ENCODE results near the gene PYHIN1. TPM values are rescaled to one million over a fixed set of nuclear protein-coding genes. Genes with fewer than 3 reads are reported as not detected.

Gene PYHIN1
- total RNA-seq: under 1 TPM; 0.36 to 0.95 (median 0.83) TPM
- 1 to 10 TPM in 1 of 3 donors, not detected in 2; 3.5 TPM for polyA plus RNA-seq

DNA sequence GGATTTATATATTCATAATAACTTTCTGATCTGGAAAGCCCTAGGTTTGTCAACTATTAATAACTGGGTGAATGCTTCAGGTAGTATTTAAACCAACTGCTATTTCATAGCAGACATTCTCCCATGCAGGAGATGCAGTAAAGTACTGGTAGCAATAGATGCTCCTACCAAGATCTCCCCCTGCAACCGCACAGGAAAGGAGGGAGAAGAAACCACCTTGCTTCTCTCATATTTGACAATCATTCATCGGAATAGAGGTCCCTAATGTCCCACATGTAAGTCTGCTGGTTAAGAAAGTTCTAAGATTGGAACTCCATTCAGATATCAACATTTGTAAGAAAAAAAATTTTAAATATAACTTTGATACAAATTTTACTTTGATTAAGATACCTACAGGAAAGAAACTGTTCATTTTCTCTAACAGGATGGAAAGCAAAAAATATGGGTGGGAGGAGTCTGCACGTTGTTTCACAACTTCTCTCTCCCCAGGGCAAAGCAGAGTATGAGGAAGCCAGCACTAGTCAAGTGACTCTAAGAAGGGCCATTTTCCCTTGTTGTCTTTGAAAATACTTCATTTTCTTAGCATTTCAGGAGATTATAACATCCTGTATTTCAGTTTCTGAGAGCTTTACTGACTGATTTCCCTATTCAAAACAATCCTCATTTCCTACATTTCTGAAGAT is at the start of gene PYHIN1:
Gene PYHIN1, plus strand, starts transcription at position 498 of the 683 bp plus-strand sequence. CDS start 5,359 bp downstream, outside the sequence.
- TF ChIP-seq POLR2AphosphoS5 (IDR thresholded peaks at IDR 0.05) (no peak), POLR2A (IDR thresholded peaks at IDR 0.05) (no peak), EP300 (IDR thresholded peaks at IDR 0.05) (no peak)
- TF ChIP-seq, protein P1, sequence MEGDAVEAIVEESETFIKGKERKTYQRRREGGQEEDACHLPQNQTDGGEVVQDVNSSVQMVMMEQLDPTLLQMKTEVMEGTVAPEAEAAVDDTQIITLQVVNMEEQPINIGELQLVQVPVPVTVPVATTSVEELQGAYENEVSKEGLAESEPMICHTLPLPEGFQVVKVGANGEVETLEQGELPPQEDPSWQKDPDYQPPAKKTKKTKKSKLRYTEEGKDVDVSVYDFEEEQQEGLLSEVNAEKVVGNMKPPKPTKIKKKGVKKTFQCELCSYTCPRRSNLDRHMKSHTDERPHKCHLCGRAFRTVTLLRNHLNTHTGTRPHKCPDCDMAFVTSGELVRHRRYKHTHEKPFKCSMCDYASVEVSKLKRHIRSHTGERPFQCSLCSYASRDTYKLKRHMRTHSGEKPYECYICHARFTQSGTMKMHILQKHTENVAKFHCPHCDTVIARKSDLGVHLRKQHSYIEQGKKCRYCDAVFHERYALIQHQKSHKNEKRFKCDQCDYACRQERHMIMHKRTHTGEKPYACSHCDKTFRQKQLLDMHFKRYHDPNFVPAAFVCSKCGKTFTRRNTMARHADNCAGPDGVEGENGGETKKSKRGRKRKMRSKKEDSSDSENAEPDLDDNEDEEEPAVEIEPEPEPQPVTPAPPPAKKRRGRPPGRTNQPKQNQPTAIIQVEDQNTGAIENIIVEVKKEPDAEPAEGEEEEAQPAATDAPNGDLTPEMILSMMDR (IDR thresholded peaks at IDR 0.05): no peak
- Histone ChIP-seq H3K9me3 (no peaks in the 10 kb centered on the region), H3K36me3 (no peaks in the 10 kb centered on the region), H3K4me1 (no peaks in the 10 kb centered on the region), H3K27me3 (no peaks in the 10 kb centered on the region), H3K4me3 (no peak within 1 kb of the TSS), H3K27ac (no peak within 1 kb of the TSS)
- intact Hi-C loops (cut with DNase I): no loop called here
- DNase-seq: no peak
- 56 to 62% methylated on average over 3 of the region's 3 CpGs for WGBS, 2 donors

DNA sequence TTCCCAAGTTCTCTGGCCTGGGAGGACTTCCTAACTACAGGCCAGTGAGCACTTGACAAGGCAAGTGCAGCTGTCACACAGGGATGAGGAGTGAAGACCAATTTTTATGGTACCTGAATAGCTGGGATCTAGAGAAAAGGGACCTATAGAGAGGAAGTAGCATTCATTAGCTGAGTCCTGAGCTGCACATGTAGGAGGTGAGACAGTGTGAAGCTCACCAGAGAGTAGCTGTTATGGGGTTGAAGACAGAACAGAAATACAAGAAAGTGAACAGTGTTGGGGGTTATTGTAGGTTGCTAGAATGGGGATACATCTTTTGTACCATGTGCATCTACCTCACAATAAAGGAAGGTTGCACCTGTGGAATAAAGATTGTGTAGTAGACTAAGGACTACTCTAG is 37.7 kb upstream of the PYHIN1 start:
- H3K27ac ChIP-seq: no peak overlapping the region
- DNase-seq: no peak
- H3K36me3 ChIP-seq: no peaks in the 10 kb centered on the region
- intact Hi-C loops (cut with DNase I): no loop called here
- H3K9me3 ChIP-seq: no peaks in the 10 kb centered on the region
- no peaks in the 10 kb centered on the region for H3K4me1 ChIP-seq
- H3K27me3 ChIP-seq: no peaks in the 10 kb centered on the region
- TF ChIP-seq EP300 (IDR thresholded peaks at IDR 0.05) (no peak), POLR2A (IDR thresholded peaks at IDR 0.05) (no peak), POLR2AphosphoS5 (IDR thresholded peaks at IDR 0.05) (no peak)
- TF ChIP-seq, protein P1 (IDR thresholded peaks at IDR 0.05): no peak
- H3K4me3 ChIP-seq: no peak overlapping the region

DNA sequence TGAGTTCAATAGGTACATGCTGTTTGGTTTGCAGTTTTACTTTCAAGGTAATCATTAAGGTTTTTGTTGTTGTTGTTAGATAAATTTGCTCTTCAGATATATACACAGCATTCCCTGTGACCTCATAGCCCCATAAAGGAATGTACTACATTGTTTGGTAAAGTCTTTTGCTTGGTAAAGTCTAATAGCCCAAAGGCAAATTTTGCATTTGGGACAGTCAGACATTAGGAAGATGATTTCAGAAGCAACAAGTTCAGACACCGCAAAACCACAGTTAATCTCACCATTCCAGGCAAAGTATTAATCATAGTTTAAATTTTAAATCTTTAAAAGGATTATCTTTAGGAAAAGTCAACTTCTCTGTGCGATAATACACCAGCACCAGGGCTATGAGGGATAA is 32.6 kb upstream of the PYHIN1 start:
- Histone ChIP-seq H3K27ac (no peak overlapping the region), H3K27me3 (no peaks in the 10 kb centered on the region), H3K4me1 (no peaks in the 10 kb centered on the region), H3K4me3 (no peak overlapping the region), H3K36me3 (no peaks in the 10 kb centered on the region), H3K9me3 (no peaks in the 10 kb centered on the region)
- intact Hi-C loops (cut with DNase I): no loop called here
- no peak for DNase-seq
- no peak for TF ChIP-seq POLR2A (IDR thresholded peaks at IDR 0.05)
- TF ChIP-seq, protein P1 (IDR thresholded peaks at IDR 0.05): no peak
- TF ChIP-seq EP300 (IDR thresholded peaks at IDR 0.05): no peak
- TF ChIP-seq POLR2AphosphoS5 (IDR thresholded peaks at IDR 0.05): no peak
- 95% methylated on average over 2 of the region's 2 CpGs; no CpG with 5 or more reads in 1 of the 2 donors for WGBS, 2 donors

DNA sequence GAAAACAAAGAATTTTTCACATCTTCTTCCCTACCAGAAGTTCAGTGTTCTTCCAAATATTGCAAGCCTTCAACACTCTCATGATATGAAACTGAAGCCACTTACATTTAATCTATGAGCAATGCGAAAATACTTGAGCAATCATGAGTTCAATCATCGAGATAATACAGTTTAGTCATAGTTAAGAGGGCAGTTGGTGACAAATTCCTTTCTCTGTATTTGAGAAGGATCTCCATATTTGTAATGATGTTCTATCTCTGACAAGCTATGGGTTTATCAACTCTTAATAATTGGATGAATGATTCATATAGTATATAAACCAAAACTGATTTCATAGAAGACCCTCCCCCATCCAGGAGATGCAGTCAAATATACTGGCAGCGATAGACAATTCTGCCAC is 29.7 kb upstream of the PYHIN1 start:
- no peaks in the 10 kb centered on the region for H3K27me3 ChIP-seq
- intact Hi-C loops (cut with DNase I): no loop called here
- TF ChIP-seq, protein P1 (IDR thresholded peaks at IDR 0.05): no peak
- TF ChIP-seq EP300 (IDR thresholded peaks at IDR 0.05): no peak

DNA sequence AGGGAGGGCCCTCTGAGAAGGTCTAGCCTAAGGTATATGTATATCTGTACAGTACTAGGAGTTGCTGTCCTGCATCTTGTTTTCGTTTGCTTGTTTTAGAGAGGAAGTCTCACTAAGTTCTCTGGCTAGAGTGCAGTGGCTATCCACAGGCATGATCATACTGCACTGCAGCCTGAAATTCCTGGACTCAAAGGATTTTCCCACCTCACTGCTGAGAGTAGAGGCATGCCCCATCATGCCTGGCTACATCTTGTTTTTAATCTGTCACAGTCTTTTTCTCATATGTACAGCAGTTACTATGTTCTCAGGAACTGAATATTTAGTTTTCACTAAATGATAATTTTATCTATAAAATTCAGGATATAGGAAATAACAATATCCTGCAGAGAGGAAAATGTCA is 15.3 kb upstream of the PYHIN1 start:
- intact Hi-C loops (cut with DNase I): no loop called here
- Histone ChIP-seq H3K4me1 (no peaks in the 10 kb centered on the region), H3K27ac (no peak overlapping the region), H3K27me3 (no peaks in the 10 kb centered on the region), H3K9me3 (peaks cover 0 to 3% (median 0%) of the 10 kb centered on the region in 4 donors), H3K4me3 (no peak overlapping the region), H3K36me3 (no peaks in the 10 kb centered on the region)
- 33 to 60% methylated on average over 1 of the region's 1 CpG for WGBS, 2 donors
- no peak for DNase-seq
- TF ChIP-seq POLR2AphosphoS5 (IDR thresholded peaks at IDR 0.05) (no peak), POLR2A (IDR thresholded peaks at IDR 0.05) (no peak), EP300 (IDR thresholded peaks at IDR 0.05) (no peak)
- TF ChIP-seq, protein P1 (IDR thresholded peaks at IDR 0.05): no peak

More for the DNA sequence above, 29.7 kb upstream of the PYHIN1 start:
- no peak overlapping the region for H3K27ac ChIP-seq
- H3K4me3 ChIP-seq: no peak overlapping the region
- no peak for DNase-seq
- no peaks in the 10 kb centered on the region for H3K4me1 ChIP-seq
- H3K9me3 ChIP-seq: no peaks in the 10 kb centered on the region
- no peaks in the 10 kb centered on the region for H3K36me3 ChIP-seq
- WGBS, 2 donors: 85 to 87% methylated on average over 3 of the region's 3 CpGs
